Caco-2 (cell line): Measurements from ENCODE around the gene CLEC2D. TPM values are rescaled to one million over a fixed set of nuclear protein-coding genes. Genes with fewer than 3 reads are reported as not detected.

Experiments
- BruUV-seq: library from RNA; stranded (reverse); fragments of 400-500 nt; replicated peaks from 2 replicates; lab custom pipeline; 2021; lab: Mats Ljungman, UMichigan
- CTCF ChIA-PET: fragments of 300-600 bp; sonication (Branson Sonifier 250); formaldehyde crosslinking; loops from one replicate; lab custom pipeline; 2022; ENCODE audit warnings: antibody characterized with exemption; lab: Charles Lee
- POLR2A ChIA-PET: fragments of 300-600 bp; sonication (Branson Sonifier 250); formaldehyde crosslinking; loops from one replicate; lab custom pipeline; 2022; ENCODE audit warnings: antibody characterized with exemption; lab: Charles Lee
- DNase-seq, 2 experiments: peaks; one replicate each; pipeline versions ENCODE4 v3.0.0 to v3.0.0-alpha.2; 2020 to 2022
- H3K27me3 ChIP-seq: replicated peaks from 2 replicates; pipeline ENCODE4 v1.6.0; 2011; ENCODE audit warnings: low read length; ENCODE audit not compliant: control insufficient read depth, insufficient read depth
- H3K36me3 ChIP-seq: 2 replicates; pipeline ENCODE4 v1.5.1; 2011; ENCODE audit warnings: low read length; ENCODE audit not compliant: control insufficient read depth, insufficient read depth
- H3K4me1 ChIP-seq: fragments of 250-450 bp; sonication (Bioruptor Pico); 2 replicates; pipeline ENCODE4 v1.5.1; 2020; ENCODE audit warnings: mild to moderate bottlenecking
- H3K4me3 ChIP-seq: 2 replicates; pipeline ENCODE4 v1.5.1; 2011; ENCODE audit warnings: low read depth, mild to moderate bottlenecking, control low read depth, low read length
- H3K9me3 ChIP-seq: fragments of 250-450 bp; sonication (Bioruptor Pico); 2 replicates; pipeline ENCODE4 v1.5.1; 2020; ENCODE audit warnings: mild to moderate bottlenecking, moderate library complexity
- H3K27ac Mint-ChIP-seq: one replicate; pipeline ENCODE4 v1.8.0; 2022; ENCODE audit warnings: mixed read lengths; ENCODE audit not compliant: unreplicated experiment
- H3K27me3 Mint-ChIP-seq: one replicate; pipeline ENCODE4 v1.8.0; 2022; ENCODE audit warnings: mixed read lengths; ENCODE audit not compliant: insufficient read depth, unreplicated experiment
- H3K36me3 Mint-ChIP-seq: one replicate; pipeline ENCODE4 v1.8.0; 2022; ENCODE audit warnings: mild to moderate bottlenecking, mixed read lengths; ENCODE audit not compliant: insufficient read depth, unreplicated experiment
- H3K4me1 Mint-ChIP-seq: one replicate; pipeline ENCODE4 v1.8.0; 2022; ENCODE audit warnings: low read depth, mixed read lengths; ENCODE audit not compliant: unreplicated experiment
- H3K4me3 Mint-ChIP-seq: one replicate; pipeline ENCODE4 v1.8.0; 2022; ENCODE audit warnings: mild to moderate bottlenecking, moderate library complexity, mixed read lengths; ENCODE audit not compliant: unreplicated experiment
- H3K9me3 Mint-ChIP-seq: one replicate; pipeline ENCODE4 v1.8.0; 2022; ENCODE audit warnings: mixed read lengths; ENCODE audit not compliant: unreplicated experiment
- intact Hi-C: fragments of 100-400 bp; cut with micrococcal nuclease; formaldehyde crosslinking; loops from one replicate; pipeline ENCODE4 v1.10.0; 2022; ENCODE audit not compliant: unreplicated experiment
- total RNA-seq: library from RNA; stranded (reverse); gene quantifications from 2 replicates; pipeline ENCODE4 v1.2.3, GENCODE V29; 2022
- TF ChIP-seq, protein P1 (sequence below), 2 experiments: fragments of 200-600 bp in 1 of 2; IDR thresholded peaks; 1 replicate in 1 of 2; 2 replicates in 1 of 2; pipeline versions ENCODE4 v1.5.1 to v1.8.0; 2011 to 2022; ENCODE audit warnings: antibody characterized with exemption in 1 of 2, control low read depth in 1 of 2, inconsistent platforms in 1 of 2, low read depth in 1 of 2, low read length in 1 of 2, mild to moderate bottlenecking in 1 of 2, moderate library complexity in 1 of 2; ENCODE audit not compliant: insufficient read depth in 1 of 2, severe bottlenecking in 1 of 2, unreplicated experiment in 1 of 2

Gene CLEC2D
- total RNA-seq, 1 experiment from 2014 or later, result 6.6 TPM

GRCh38 chr12:9651265-9651729 is 18.2 kb upstream of the CLEC2D start:
- Histone ChIP-seq H3K36me3 (0 out of 2 replicates have a peak, but pooled peaks cover 1% of the 10 kb centered on the region), H3K27me3 (no peaks in the 10 kb centered on the region), H3K4me3 (no peak overlapping the region), H3K4me1 (peaks cover 24% of the 10 kb centered on the region), H3K9me3 (no peaks in the 10 kb centered on the region)
- H3K4me3 Mint-ChIP-seq, result no peak overlapping the region
- ChIA-PET POLR2A (no interaction called here), CTCF (no interaction called here)
- H3K27me3 Mint-ChIP-seq, result no peaks in the 10 kb centered on the region
- H3K36me3 Mint-ChIP-seq, result peaks cover 21% of the 10 kb centered on the region
- no TSS peak for BruUV-seq
- DNase-seq, result no peak
- TF ChIP-seq, protein P1, sequence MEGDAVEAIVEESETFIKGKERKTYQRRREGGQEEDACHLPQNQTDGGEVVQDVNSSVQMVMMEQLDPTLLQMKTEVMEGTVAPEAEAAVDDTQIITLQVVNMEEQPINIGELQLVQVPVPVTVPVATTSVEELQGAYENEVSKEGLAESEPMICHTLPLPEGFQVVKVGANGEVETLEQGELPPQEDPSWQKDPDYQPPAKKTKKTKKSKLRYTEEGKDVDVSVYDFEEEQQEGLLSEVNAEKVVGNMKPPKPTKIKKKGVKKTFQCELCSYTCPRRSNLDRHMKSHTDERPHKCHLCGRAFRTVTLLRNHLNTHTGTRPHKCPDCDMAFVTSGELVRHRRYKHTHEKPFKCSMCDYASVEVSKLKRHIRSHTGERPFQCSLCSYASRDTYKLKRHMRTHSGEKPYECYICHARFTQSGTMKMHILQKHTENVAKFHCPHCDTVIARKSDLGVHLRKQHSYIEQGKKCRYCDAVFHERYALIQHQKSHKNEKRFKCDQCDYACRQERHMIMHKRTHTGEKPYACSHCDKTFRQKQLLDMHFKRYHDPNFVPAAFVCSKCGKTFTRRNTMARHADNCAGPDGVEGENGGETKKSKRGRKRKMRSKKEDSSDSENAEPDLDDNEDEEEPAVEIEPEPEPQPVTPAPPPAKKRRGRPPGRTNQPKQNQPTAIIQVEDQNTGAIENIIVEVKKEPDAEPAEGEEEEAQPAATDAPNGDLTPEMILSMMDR (IDR thresholded peaks at IDR 0.05; ENCODE audit: insufficient read depth in 1 of 2, low read depth in 1 of 2, low read length in 1 of 2, severe bottlenecking in 1 of 2, unreplicated experiment in 1 of 2), result no peak
- H3K4me1 Mint-ChIP-seq, result peaks cover 40% of the 10 kb centered on the region
- no peaks in the 10 kb centered on the region for H3K9me3 Mint-ChIP-seq
- intact Hi-C loops, result no loop called here
- no peak overlapping the region for H3K27ac Mint-ChIP-seq

DNA sequence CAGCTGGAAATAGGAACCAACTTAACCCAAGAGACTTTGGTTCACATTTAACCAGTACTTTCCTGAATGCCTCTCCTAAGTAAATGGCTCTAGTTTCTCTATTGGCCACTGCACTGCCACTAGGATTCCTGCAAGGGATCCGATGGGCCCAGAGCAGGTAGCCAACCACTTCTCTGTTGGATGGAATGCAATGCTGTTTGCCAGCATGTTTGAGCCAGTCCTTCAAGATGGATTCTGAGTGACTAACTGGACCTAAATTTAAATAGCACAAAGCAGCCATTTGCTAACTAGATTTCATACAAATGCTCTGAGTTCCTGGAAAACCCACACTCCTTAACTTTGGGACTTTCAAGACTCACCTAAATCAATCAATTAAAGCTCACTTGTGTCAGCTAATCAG is 9.5 kb upstream of the CLEC2D start:
- TF ChIP-seq, protein P1 (IDR thresholded peaks at IDR 0.05; ENCODE audit: insufficient read depth in 1 of 2, low read depth in 1 of 2, low read length in 1 of 2, severe bottlenecking in 1 of 2, unreplicated experiment in 1 of 2), result no peak
- CTCF ChIA-PET, result no interaction called here
- Histone ChIP-seq H3K9me3 (no peaks in the 10 kb centered on the region), H3K27me3 (no peaks in the 10 kb centered on the region), H3K4me3 (no peak overlapping the region), H3K36me3 (peaks cover 2% of the 10 kb centered on the region; the same call in 1 of the 2 replicates), H3K4me1 (no peaks in the 10 kb centered on the region)
- no peaks in the 10 kb centered on the region for H3K4me1 Mint-ChIP-seq
- no peaks in the 10 kb centered on the region for H3K9me3 Mint-ChIP-seq
- intact Hi-C loops, result no loop called here
- no peak for DNase-seq
- no peaks in the 10 kb centered on the region for H3K27me3 Mint-ChIP-seq
- peaks cover 43% of the 10 kb centered on the region for H3K36me3 Mint-ChIP-seq
- POLR2A ChIA-PET, result no interaction called here
- H3K4me3 Mint-ChIP-seq, result no peak overlapping the region
- no TSS peak for BruUV-seq
- H3K27ac Mint-ChIP-seq, result no peak overlapping the region

DNA sequence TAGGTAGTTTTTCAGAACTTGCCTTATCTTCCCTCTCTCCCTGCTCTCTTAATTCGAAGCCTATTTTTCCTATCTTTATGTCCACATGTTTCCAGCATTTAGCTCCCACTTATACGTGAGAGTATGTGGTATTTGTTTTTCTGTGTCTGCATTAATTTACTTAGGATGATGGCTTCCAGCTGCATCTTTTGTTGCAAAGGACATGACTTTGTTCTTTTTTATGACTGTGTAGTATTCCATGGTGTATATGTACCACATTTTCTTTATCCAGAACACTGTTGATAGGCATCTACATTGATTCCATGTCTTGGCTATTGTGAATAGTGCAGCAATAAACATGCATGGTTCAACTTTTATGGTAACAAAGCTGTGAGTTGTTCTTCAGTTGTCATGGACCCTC is 7.8 kb upstream of the CLEC2D start:
- CTCF ChIA-PET, result no interaction called here
- no peak overlapping the region for H3K4me3 ChIP-seq
- no peaks in the 10 kb centered on the region for H3K9me3 Mint-ChIP-seq
- no peaks in the 10 kb centered on the region for H3K4me1 Mint-ChIP-seq
- intact Hi-C loops, result no loop called here
- no peak overlapping the region for H3K4me3 Mint-ChIP-seq
- POLR2A ChIA-PET, result no interaction called here
- TF ChIP-seq, protein P1 (IDR thresholded peaks at IDR 0.05; ENCODE audit: insufficient read depth in 1 of 2, low read depth in 1 of 2, low read length in 1 of 2, severe bottlenecking in 1 of 2, unreplicated experiment in 1 of 2), result no peak
- BruUV-seq, result no TSS peak
- H3K36me3 Mint-ChIP-seq, result peaks cover 32% of the 10 kb centered on the region
- H3K27me3 Mint-ChIP-seq, result no peaks in the 10 kb centered on the region
- no peaks in the 10 kb centered on the region for H3K4me1 ChIP-seq
- no peak overlapping the region for H3K27ac Mint-ChIP-seq
- DNase-seq, result no peak
- H3K9me3 ChIP-seq, result no peaks in the 10 kb centered on the region
- peaks cover 2% of the 10 kb centered on the region; the same call in 1 of the 2 replicates for H3K36me3 ChIP-seq
- H3K27me3 ChIP-seq, result no peaks in the 10 kb centered on the region
